ENCODE data around the gene PRKG1.
"Not testable (repeated sequence)": the region's sequence is repeated elsewhere in the genome, so short reads cannot be mapped to it uniquely, and the experiment has no call there.

PRKG1 gene

DNA sequence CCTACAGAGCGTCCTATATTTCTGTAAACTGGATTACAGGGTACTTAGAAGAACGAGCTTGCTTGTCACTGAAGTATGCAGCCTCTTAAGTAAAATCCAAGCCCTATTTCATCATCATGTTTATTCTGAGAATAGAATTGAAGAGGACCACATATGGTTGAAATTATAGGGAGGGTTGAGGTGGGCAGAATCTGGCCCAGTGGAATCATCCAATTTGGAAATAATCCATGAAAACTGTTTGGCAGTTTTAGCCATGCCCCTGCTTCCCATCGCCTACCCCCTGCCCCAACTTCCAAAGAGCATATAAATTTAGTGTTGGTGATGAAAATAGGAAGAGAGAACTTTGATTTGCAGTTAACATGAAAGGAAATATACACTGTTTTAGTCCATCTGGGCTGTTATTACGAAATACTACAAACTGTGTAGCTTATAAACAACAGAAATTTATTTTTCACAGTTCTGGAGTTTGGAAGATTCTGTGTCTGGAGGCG, 150.4 kb downstream of the PRKG1 start:
- DNase-seq, result no peak

DNA sequence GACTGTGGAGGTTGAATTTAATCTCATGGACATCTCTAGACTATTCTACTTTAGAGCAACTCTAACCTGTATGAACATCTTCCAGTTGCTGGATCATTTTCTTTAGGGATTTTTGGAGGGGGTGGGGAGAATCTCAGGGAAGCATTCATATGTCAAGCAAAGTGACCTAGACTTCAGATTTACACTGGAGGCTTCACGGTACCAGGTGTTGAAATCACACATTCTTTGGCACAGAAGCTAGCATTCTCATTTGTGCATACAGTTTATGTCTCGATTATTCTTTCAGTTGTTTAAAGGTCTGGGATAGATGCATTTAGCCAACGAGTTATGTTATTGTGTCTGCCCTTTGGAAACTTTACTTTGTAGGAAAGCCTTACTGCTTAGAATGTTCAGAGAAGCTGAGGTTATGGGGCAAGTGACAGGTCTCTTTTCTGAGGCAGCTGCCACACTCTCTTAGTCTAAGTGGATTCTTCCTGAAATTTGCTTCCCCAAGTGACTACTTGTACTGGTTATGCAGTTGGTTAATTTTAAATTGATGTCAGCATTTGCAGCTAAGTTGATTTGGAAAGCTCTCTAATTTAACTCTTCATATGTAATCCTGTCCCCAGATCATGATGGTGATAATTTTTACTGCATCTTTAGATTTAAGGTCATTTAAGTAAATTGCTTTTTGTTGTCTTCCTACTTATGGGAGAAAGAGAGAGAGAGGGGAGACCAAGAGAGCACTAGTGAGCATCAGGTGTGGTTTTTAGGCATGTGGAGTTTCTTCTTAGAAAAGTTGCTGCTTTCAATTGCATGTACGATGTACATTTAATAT, 153.8 kb downstream of the PRKG1 start:
- DNase-seq, result no peak

DNA sequence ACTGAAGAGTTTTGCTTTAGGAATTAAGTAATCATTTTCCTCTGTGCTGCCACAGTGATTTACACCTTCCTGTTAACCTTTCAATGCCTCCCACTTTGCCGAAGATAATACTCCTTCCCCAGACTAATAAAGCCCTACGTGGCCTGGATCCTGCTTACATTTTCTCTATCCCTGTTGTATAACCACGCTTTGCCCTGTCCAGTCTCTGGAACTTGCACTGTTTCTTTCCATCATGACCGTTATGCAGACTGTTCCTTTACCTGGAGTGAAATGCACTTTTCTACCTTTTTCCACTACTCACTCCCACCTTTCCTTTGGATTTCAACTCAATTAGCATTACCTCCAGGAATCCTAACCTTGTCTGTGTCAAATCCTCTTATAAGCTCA, 154.4 kb downstream of the PRKG1 start:
- no peak for DNase-seq

DNA sequence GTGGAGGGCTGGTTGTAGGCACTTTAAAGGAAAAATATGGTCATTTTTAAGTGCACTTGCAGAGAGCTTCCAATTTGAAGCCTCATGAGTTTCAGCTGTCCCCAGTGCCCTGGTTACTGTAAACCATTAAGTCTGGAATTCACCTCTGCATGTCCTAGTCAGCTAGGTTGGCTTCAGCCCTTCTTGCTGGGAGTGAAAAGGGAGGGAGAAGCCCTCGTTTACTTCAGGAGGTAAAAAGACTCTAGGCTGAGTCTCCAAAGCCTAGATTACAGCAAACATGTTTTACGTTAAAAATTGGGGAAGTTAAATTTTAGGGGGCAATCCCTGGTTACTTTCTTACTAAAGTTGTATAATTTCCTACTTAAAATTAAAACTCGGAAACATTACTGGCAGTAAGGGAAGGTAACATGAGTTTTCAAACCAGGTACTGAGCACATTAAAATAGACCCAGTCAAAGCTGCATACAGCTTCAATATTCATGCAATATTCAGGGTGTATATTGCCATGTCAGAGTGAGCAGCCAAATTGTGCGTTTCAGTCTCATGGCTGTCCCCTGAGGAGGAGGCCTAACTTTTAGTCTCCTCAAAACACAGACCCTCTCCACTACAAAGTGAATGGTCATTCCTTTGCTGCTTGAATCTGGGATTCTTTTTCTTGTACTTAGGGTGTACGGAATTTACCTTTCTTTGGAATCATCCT, 156.7 kb downstream of the PRKG1 start:
- no peak for DNase-seq

DNA sequence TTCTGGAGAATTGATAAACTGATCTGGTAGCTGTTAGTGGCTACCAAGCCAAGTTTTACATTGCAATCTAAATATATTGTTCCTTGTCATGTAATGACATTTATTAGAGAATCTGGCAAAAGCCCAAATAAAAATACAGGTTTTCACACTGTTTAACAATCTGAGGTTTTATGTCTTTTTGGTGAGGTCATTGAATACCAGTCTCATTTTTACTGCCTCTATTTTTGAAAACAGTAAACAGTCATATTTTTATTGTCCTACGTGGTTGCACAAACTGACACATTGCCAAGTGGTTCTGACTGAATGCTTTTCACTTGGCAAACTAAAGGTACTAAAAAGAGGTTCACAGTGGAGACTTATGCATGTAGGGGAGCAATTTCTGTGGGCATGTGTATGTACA, 157.5 kb downstream of the PRKG1 start:
- no peak for DNase-seq

DNA sequence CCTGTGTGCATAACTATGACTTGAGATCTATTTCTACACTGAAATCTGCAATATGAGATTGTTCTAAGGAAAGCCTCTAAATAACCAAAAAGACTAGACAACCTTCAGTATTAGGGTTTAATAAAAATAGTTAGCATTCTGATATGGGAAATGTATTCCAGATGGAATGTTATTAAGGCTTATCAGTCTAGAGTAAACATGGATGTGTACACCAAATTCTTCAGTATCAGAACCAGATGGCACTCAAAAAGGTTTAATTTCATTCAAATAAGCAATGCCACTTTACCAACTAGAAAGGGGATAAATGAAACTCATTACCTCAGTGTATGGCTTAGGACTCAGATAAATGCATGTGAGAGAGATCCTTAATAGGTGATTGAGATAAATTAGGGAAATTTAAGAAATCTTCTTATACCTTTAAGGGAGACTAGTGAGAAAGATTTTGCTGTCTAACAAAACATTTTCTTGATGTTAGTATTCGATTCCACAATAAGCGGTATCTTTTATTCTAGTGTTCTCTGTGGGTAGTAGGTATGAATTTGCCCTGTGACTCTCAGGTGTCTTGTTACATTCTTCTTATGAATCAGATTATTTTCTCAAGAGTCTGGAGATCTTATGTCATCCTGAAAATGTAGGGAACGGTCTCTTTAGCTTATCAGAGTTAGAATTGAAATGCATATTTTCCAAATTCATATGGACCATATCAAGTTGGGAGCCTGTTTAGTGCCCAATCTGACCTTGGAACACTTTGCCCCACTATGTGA, 159.2 kb downstream of the PRKG1 start:
- no peak for DNase-seq

DNA sequence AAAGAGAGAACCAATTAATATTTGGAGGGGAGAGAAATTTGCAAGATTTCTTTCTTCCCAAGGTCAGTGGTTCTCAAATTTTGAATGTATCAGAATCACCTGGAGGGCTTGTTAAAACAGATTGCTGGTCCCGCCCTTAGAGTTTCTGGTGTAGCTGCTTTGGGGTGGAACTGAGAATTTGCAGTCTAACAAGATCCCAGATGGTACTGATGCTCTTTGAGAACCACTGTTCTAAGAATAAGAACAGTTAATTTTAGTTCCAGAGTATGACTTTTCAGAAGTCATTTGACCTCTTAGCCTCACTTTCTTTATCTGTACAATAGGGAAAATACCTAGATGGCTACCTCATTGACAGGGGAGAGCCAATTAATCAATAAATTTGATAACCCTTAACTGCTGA, 161.6 kb downstream of the PRKG1 start:
- no peak for DNase-seq

DNA sequence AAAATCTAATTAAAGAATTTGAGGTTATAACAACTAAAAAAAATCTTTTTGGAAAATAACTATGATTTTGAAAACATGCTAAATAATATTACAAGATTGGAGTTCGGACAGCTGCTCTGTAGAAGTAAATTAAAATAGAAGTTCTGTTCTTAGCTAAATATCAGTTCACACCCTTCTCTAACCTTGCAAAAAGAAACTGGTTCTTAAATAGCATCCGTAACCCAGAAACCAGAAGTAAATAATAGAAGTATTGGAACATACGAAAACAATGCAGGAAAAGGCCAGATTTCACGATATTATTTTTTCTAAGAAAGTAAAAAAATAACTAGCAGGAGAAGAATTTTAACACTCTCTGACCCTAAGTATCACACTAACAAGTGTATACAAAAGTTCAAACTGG, 164.7 kb downstream of the PRKG1 start:
- DNase-seq, result no peak

DNA sequence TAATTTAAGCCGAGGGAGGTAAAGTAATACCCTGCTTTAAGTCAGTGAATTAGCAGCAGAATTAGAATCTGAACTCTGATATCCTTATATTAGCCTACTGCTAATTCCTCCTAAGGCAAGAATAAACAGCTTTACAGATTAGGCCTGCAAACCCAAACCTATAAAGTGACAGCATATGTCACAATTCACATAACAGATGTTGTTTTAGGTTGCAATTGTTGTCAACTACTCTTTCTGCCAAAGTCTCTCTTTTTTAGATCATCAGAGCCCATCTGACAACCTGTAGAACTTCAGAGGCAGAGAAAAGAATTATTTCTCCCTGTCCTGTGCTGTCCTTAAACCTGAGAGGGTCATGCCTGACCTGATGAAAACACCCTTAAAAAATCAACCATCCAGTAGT, 167.2 kb downstream of the PRKG1 start:
- DNase-seq, result no peak

DNA sequence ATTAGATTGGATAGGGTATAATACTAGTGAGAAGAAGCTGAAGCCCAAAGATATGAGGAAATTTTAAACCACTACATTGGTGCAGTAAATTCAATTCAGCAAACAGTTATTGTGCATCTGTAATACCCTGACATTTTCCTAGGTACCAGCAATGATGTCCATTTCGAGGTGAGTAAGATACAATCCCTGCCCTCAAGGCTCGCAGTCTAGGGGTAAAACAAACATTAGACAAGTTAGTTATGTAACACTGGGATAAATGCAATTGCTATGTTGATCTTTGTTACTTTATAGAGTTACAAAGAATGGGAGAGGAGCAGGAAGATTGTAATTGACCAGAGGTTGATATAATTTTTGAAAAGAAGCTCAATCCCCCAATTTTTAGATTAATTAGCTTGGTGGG, 168.1 kb downstream of the PRKG1 start:
- no peak for DNase-seq

DNA sequence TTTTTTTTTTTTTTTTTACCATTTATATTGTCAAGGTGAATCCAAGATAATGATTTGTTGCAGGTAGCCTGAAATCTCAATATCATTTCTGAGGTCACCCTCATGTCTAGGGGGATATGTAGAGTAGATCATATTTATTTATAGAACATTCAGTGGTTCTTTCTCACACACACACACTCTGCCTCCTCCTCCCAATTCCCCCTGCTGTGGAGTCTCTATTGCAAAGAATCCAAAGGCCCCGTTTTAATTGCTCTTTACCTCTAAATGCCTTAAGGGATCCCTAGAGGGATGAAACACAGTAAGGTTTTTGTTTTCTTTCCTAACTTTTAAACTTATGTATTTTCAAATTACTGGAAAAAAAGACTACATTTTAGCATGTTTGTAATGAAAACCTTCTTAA, 170.0 kb downstream of the PRKG1 start:
- no peak for DNase-seq

DNA sequence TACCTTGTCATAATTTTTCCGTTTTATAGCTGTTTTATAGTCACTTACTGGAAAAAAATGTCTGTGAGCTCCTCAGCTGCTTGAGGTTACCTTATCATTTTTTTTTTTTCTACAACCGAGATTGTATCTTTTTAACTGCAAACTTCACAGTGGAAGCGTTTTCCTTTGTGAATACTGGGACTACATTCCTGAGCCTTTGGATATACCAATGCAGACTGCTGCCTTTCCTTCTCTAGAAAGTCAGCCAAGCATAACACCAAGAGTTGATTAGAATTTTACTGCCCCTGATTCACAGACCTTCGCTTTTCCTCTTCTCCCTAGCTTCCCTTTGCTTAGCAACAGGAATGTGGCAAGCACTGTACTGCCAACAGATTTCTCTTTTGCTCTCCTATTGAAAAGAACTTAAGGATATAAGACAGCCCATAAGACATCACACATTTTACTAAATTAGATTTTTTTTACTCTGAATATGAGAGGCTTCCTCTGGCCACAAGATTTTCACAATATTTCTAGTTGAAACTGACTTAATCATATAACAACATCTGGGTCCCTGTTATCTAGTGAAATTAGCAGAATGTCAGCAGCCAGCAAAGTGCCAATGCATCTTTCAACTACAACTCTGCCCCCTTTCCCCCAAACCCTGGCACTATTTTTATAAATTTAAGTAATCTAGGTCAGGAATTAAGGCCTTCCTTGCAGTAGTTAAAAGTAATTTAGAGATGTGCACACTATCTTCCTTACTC, 170.6 kb downstream of the PRKG1 start:
- no peak for DNase-seq

DNA sequence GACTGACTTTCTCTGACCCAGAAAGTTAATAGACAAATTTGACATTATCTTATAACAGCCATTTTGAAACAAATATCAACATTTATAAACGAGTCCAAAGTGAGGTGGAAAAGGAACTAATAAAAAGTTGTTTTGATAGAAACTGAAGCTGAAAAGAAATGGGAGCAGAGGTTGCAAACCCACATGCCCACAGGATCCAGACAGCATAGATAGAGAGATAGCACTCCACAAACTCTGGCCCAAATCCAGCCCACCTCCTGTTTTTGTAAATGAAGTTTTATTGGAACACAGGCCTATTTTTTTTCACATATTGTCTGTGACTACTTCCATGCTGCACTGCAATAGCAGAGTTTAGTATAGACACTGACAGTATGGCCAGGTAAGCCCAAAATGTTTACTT, 171.9 kb downstream of the PRKG1 start:
- no peak for DNase-seq

DNA sequence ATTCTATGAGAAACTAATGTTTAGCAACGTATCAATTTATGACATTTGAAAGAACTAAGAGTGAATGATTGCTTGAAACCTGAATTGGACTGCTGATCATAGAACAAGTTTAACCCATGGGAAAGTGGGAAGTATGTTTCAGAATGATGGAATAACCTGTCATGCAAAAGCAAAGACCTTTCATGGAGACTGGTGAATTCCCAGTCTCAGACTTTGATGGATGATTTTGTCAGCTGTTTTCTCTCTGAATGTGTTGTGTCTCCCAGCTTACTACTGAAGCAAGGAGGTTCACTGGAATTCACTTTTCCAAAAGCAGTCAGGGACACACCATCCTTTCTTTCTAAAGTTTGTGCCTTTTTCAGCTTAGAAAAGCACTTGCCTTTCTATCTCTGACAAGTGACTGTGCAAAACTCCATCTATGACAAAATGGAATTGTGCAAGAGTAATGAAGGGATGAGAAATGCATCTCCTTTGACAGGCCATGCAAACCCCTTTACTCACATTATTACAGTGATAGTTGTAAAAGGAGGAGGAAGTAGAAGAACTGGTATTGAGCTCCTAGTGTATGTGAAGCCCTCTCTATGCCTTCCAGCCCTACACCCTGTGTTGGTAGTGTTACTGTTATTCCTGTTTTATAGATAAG, 176.1 kb downstream of the PRKG1 start:
- no peak for DNase-seq

DNA sequence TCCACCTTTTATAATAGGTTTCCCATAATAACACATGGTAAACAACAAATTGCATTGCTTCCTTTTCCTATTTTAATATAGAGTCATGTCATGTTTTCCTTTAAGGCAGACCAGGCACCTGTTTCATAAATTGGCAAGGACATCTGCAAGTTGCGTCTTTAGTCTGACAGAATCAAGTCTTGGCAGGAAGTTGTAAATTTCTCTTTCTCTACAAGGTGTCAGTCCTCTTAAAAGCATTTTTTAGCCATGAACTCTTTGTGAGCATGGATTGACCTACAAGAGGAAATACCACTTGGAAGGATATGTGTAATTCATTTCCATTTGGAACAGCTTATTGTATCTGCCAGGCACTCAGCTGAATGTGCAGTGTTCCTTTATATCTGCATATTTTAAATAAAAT, 176.8 kb downstream of the PRKG1 start:
- DNase-seq, result no peak

DNA sequence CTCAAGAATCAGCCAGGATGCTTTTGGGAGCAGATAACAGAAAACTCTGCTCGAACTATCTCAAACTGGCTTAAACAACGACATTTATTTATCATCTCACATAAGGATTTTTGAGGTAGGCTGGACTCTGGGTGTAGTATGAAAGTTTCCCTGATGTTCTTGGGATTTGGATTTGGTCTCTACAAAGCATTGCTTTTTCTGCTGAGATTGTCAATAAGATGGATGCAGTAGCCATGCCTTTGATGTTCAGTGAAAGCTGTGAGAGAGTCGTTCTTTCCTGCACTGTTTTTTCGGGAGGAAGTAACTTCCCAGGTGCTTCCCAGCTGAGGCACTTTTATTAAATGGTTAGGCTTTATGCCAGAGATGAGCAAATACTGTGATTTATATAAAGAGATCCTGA, 181.1 kb downstream of the PRKG1 start:
- DNase-seq, result no peak

DNA sequence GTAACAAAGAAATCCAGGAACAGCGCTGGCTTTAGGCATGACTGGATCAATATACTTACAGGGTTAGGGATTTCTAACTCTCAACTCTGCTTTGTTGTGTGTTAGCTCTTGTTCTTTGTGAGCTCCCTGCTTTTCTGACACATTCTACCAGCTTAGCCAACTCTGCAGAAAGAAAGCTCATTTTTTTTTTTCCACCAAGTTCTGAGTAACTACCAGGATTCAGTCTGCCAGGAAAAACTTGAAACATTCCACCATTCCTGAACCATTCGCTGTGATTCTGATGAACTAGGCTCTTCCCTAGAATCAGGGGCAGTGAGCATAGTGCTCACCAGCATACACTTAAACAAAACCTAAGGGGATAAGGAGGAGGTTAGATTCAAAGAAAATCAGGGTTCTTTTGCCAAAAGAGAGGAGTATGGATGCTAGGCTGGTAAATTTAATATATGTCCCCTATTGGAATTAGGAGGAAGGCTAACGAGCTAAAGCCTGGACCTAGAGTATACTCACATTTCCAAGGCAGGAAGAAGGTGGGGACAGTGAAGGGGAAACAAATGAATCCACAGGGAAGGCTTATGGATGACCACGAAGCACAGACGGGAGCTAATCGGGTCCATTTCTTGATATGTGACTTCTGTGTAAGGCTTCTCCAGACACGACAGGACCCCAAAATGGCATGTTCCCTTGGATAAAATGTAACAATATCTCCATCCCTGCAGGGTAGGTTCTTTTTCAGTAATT, 183.4 kb downstream of the PRKG1 start:
- no peak for DNase-seq

DNA sequence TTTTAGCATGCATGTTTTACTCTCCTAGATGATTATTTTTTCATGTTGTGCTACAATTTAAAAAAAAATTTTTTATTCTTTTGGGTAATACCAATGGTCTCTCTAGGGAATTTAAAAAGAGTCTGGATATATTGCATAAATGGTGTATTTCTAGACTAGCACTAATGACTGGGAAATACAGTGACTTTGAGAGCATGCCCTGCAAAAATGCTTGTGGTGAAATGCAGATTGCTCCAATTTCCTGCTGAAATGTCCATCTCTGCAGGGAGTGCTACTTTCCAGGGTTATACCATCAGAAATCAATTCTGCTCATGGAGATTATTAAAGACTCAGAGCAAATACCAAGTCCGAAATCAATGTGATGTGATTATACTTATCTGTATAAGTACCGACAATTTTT, 186.1 kb downstream of the PRKG1 start:
- DNase-seq, result no peak

DNA sequence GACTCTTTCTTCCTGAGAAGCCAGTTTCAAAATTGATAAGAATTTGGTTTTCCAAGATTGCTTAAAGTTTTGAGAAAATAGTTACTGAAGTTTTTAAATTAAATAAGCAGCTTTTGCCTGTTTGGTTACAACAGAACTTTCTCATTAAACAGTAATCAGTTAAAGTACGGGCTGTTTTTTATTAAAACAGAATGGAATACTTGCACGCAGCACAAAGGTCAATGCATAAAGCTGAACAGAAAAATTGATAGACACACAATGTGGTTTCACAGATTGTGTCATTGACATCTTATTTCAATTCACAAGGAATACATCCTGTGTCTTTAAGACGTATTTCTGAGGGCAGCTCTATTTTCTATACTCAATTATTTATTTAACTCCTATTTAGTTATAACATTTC, 192.2 kb downstream of the PRKG1 start:
- DNase-seq, result no peak

DNA sequence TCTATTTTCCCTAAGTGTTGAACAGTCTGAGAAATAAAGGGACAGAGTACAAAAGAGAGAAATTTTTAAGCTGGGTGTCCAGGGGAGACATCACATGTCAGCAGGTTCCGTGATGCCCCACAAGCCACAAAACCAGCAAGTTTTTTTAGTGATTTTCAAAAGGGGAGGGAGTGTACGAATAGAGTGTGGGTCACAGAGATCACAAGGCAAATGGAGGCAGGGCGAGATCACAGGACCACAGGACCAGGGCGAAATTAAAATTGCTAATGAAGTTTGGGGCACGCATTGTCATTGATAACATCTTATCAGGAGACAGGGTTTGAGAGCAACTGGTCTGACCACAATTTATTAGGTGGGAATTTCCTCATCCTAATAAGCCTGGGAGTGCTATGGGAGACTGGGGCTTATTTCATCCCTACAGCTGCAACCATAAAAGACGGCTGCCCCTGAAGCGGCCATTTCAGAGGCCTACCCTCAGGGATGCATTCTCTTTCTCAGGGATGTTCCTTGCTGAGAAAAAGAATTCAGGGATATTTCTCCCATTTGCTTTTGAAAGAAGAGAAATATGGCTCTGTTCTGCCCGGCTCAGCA, 193.8 kb downstream of the PRKG1 start:
- DNase-seq, result not testable (repeated sequence)

Data from hypothalamus (tissue), 51 donors.